ENCODE measurements around the gene RAB37.

DNA sequence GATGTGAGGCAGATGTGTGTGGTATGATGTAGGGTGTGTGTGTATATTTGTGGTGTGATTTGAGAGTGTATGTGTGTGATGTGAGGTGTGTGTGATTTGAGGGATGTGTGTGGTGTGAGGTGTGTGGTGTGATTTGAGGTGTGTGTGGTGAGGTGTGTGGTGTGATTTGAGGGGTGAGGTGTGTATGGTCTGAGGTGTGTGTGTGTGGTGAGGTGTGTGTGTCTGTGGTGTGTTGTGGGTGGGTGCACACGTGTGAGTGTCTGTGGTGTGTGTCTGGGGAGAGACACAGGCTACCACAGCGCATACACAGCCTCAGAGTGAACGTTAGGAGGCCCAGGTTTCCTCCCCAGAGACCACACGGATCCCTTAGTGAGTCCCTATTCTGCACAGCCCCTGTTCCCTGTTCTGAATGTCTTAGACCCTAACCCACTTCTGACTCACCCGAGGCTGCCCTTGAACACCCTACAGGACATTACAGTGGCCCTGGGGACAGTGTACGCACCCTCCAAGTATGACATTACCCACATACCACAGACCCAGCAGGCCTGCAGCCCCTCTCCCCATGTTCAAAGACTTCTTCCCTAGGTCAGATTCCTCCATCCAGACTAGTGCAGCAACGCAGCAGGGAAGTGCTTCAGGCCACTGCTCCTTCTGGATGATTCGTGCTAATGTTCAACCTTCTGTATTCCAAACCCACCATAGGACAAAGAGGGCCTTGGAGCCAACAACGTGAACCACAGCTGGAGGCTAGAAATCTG lies 3.5 kb upstream of the RAB37 start:
- TF ChIP-seq, protein P1, sequence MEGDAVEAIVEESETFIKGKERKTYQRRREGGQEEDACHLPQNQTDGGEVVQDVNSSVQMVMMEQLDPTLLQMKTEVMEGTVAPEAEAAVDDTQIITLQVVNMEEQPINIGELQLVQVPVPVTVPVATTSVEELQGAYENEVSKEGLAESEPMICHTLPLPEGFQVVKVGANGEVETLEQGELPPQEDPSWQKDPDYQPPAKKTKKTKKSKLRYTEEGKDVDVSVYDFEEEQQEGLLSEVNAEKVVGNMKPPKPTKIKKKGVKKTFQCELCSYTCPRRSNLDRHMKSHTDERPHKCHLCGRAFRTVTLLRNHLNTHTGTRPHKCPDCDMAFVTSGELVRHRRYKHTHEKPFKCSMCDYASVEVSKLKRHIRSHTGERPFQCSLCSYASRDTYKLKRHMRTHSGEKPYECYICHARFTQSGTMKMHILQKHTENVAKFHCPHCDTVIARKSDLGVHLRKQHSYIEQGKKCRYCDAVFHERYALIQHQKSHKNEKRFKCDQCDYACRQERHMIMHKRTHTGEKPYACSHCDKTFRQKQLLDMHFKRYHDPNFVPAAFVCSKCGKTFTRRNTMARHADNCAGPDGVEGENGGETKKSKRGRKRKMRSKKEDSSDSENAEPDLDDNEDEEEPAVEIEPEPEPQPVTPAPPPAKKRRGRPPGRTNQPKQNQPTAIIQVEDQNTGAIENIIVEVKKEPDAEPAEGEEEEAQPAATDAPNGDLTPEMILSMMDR (IDR thresholded peaks at IDR 0.05): no peak
- TF ChIP-seq POLR2A (IDR thresholded peaks at IDR 0.05): no peak
